ENCODE results near the gene B3GALT4.
"Not testable (repeated sequence)": the region's sequence is repeated elsewhere in the genome, so short reads cannot be mapped to it uniquely, and the experiment has no call there.

The B3GALT4 gene

DNA sequence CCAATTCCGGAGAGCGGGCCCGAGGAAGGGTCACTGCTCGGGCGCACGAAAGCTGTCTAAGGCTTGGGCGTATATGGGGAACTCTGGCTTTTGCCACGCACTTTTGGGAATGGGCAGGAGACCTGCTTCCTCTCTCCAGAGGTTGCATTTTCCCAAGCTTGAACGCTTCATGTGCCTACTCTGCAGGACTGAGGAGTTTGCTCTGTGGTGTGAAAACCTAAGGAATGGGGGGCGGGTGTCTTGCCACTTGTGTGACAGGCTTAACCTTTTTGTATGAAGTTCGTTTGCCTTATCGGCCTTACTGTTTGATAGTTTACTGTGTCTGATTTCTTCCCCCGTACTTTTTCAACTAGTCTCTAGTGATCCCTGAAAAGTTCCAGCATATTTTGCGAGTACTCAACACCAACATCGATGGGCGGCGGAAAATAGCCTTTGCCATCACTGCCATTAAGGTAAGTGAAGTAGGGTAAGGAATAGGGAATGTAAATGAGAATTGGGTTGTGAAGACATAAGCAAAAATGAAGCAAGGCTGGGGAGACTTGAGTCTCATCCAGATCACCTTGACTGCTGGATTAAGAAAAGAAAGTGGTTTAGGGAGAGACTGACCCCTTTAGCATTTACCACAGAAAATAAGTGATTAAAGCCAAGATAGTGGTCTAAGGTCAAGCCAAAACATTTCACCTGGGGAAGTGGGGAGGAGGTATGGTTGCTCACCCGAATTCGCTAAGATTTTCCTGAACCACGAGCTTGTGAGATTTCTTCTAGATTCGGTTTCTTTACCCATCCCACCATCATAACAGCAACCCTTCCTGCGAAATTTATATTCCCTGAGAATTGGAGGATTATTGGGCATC is 4.4 kb upstream of the B3GALT4 start:
- DNase-seq = no peak

DNA sequence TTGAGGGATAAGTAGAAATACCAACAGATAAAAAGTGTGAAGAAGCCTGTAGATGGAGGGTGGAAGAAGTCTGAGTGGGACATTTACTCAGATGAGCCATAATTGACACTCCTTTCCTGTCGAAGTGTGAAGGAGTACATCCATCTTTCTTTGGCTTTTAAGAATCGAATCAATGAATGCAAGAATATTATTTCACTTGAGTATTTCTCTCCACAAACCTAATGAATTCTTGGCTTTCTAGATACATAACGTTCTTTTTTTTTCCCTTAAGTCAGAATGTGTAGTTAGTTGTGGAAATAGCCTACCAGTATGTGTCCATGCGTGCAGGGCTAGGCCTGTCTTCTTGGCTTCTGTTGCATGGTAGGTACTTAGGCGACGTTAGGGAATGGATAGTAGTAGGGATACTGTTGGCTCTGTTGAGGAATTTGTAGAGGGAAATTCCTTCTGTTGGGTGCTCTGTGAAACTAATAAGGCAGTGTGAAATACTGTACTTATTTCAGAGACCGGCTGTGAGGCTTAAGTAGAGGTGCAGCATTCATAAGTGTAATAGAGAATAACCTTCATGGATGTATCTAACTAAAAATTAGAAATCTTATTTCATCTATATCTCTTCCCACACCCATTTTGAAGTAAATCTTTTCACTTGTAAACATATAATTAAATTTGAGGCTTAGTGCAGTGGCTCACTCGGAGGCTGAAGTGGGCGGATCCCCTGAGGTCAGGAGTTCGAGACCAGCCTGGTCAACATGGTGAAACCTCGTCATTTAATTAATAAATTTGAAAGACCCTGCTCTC is 3.6 kb upstream of the B3GALT4 start:
- no peak for DNase-seq

DNA sequence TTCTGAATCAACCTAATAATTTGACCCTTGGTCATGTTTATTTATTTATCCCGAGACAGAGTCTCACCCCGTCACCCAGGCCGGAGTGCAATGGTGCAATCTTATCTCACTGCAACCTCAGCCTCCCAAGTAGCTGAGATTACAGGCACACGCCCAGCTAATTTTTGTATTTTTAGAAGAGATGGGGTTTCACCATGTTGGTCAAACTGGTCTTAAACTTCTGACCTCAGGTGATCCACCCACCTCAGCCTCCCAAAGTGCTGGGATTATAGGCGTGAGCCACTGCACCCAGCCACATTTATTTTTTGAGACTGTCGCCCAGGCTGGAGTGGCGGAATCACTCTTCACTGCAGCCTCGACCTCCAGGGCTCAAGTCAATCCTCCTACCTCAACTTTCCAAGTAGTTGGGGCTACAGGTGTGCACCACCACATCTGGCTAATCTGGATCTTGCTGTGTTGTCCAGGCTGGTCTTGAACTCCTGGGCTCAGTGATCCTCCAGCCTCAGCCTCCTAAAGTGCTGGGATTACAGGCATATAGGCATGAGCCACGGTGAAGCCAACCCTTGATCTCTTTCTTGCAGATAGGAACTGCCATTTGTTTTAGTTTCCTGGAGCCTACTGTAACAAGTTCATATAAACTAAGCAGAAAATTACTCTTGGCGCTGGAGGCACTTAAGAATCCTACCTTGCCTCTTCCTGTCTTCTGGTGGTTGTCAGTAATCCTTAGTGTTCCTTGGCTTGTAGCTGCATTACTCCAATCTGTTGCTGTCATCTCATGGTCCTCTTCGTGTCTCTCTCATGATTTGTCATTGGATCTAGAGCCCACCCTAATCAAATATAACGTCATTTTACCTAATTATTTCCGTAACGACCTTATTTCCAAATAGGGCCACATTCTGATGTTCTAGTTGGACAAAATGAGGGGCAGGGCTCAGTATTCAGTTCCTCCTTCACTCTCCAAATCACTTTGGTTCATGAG is 2.7 kb upstream of the B3GALT4 start:
- no peak for DNase-seq

DNA sequence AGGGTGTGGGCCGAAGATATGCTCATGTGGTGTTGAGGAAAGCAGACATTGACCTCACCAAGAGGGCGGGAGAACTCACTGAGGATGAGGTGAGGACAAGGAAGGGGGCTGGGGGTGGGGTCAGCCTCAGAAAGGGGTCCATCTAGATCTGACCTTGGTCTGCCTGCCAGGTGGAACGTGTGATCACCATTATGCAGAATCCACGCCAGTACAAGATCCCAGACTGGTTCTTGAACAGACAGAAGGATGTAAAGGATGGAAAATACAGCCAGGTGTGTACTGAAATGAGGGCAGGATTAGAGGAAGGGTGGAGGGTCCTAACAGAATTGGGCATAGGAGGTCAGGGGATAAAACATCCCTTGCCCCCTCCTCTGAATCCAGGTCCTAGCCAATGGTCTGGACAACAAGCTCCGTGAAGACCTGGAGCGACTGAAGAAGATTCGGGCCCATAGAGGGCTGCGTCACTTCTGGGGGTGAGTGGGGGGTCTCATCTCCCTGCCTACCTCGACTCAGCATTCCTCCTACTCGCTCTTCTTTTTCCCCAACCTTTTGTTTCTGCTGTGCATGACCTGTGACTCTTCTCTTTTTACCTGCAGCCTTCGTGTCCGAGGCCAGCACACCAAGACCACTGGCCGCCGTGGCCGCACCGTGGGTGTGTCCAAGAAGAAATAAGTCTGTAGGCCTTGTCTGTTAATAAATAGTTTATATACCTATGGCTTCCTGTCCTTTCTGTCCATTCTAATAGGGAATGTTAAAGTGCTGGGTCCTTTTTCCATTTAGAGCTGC is 935 bp upstream of the B3GALT4 start:
- not testable (repeated sequence) for DNase-seq

DNA sequence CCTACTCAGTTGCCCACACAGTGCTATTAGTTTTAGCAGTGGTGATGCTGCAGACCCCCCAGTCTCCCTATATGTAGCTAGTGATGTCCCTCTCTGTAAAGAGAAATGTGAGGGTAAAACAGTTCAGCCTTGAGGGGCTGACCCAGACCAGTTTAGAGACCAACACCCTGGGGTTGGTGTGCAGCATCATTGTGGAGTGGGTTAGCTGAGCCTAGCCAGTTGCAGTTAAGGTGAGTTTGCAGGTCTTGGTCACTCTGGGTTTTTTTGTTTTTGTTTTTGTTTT is 401 bp upstream of the B3GALT4 start:
- no peak for DNase-seq

DNA sequence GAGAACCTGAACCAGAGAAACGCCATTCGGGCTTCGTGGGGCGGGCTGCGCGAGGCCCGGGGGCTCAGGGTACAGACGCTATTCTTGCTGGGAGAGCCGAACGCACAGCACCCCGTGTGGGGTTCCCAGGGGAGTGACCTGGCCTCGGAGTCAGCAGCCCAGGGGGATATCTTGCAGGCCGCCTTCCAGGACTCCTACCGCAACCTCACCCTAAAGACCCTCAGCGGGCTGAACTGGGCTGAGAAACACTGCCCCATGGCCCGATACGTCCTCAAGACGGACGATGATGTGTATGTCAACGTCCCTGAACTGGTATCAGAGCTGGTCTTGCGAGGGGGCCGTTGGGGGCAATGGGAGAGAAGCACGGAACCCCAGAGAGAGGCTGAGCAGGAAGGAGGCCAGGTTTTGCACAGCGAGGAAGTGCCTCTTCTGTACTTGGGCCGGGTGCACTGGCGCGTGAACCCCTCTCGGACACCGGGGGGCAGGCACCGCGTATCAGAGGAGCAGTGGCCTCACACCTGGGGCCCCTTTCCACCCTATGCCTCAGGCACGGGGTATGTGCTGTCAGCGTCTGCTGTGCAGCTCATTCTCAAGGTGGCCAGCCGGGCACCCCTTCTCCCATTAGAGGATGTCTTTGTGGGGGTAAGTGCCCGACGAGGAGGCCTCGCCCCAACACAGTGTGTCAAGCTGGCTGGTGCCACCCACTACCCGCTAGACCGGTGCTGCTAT is 904 bp downstream of the B3GALT4 start:
- DNase-seq = no peak

DNA sequence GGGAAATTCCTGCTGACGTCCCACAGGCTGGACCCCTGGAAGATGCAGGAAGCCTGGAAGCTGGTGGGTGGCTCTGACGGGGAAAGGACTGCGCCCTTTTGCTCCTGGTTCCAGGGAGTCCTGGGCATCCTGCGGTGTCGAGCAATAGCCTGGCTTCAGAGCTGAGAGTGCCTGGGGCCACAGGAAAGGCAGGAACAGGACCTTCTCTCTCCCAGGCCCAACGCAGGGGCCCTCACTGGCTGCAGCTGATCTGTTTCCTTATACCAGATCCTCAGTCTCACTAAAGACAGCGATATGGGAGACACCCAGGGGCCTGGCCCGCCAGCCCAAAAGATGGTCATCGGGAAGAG is 1.4 kb downstream of the B3GALT4 start:
- no peak for DNase-seq

DNA sequence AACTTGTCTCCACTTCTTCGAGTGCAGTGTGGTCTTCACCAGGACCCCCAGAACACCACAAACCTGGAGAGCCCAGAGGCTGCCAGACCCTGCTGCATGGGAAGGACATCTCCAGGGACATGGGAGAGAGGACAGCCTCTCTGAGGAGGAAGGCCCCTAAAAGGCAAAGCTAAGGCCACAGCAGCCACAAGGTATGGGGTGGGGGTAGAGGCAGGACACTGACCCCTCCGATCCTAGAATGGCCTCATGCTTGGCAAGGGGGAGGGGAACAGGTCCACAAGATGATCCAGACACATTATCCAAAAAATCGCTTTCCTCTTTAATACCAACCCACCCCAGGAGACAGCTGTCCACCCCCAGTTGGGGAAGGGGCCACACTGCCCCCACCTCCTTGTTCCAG is 1.9 kb downstream of the B3GALT4 start:
- DNase-seq = no peak

DNA sequence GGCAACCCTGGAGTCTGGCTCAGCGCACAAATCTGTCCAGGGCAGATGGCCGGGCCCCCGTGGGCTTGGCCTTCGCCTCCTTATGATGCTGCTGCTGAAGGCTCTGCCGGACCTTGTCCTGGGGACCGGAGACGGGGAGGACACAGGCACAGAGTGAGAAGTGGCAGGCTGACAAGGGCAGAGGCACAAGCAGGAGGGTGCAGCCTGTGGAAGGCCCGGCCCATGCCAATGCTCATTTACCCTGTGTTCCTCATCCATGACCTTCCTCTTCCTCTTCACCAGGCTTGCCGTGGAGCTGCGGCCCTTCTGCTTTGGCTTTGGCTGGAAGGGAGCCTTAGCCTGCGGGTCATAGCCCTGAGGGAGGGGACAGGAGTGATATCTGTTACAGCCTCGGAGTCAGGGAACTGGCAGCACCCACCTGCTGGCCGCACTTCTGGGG is 2.4 kb downstream of the B3GALT4 start:
- DNase-seq = no peak

DNA sequence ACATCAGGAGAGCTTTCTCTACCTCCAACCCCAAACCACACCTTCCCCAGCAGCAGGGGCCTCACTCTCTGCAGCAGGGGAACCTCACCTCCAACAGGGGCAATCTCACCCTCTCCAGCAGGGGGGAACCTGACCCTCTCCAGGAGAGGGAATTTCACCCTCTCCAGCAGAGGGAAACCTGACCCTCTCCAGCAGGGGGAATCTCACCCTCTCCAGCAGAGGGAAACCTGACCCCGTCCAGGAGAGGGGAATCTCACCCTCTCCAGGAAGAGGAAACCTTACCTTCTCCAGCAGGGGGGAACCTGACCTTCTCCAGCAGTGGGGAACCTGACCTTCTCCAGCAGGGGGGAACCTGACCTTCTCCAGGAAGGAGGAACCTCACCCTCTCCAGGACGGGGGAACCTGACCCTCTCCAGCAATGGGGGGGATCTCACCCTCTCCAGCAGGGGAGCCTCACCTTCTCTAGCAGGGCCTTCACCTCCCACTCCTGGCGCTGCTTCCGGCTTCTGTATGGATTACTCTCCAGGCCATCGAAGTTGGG is 3.1 kb downstream of the B3GALT4 start:
- no peak for DNase-seq

DNA sequence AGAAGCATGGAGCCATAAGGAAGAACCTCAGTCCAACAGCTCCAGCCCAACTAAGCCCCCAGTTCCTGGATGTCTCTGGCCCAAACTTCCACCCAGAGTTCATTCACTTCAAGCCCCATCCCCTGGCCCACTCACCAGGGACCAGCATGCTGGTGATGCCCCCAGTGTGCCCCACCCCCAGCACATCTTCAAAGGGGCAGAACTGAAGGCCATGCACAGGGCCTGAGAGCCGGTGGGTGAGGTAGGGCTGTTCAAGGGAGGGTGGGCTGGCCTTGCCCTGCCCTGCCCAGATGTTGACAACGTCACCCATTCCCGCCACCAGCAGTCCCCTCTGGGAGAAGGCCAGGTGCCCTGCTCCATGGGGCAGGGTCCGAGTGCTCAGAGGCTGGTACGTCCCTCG is 3.6 kb downstream of the B3GALT4 start:
- DNase-seq = no peak

DNA sequence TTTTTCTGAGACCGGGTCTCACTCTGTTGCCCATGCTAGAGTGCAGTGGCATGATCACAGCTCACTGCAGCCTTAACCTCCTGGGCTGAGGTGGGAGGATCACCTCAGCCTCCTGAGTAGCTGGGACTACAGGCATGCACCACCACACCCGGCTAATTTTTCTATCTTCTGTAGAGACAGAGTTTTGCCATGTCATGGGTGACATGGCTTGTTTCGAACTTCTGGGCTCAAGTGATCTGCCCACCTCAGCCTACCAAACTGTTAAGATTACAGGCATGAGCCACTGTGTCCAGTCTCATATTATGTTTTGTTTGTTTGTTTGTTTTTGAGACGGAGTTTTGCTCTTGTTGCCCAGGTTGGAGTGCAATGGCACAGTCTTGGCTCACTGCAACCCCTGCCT is 8.3 kb downstream of the B3GALT4 start:
- not testable (repeated sequence) for DNase-seq

DNA sequence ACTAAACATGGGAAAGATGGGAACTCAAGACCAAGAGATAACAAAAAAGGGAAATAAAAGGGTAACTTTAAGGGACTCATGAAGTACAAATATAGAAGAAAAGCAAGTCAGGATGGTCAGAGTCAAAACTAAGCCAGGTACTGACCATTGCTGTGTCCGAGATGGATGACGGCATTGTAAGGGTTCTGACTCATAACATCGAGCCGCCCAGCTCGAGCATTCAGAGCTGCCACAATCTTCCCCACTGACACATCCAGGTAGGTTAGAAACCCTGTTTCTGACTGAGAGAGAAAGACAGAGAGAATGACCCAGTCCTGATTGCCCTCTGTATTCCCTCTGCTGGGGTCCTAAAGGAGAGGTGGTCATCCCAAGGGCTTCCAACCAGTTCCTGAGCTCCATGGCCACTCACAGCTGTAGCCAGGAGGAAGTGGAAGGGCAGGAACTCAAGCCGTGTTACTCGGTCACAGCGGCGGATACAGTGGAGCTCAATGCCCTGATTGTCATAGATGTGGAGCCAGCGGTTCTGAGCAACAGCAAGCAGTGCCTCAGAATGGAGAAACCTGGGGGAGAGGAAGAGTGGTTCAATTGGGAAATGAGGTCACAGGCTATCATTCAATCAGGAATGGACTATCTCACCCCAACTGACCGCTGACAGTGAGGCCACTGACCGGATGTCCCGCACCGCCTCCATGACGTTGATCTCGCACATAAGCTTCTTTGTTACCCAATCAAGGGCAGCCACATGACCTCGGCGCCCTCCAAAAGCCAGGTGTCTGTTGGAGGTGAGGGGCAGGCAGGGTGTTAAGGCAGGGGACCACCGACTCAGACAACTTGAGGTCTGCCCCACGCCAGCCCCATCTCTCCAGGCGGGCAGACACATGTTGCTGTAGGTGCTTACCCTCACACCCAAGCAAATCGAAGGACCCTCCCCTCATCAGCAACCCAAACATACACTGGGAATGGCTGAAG is 10.3 kb downstream of the B3GALT4 start:
- no peak for DNase-seq

DNA sequence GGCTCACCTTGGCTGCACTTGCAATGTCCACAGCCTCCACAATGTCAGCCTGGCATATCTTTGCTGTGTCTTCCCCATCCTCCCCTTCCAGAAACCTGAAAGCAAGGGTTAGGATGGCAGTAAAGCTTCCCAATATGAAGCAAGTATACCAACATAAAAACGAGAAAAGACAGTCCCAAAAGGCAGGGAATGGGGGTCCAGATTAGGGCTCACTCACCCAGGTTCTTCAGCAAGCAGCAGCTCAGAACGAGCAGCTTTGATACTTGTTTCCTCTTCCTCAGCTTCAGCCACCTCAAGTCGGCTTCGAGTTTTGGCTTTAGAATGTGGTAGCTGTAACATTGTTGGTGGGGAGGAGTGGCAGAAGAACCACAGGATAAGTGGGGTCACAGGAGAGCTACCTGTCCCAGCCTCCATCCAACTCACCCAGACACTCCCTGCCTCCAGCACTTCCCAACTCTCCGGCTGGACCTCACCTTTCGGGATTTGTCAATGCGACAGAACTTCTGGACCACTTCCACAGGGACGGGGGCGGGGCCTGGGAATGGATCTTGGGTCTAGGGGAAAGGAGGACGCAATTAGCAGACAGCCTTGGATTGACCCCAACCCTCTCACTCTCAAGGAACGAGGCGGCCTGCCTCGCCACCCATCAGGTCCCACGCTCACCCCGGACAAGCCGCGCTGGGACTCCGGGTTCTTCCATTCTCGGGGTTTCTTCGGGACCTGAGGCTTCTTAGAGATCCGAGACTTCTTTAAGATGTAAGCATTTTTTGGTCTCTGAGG is 11.4 kb downstream of the B3GALT4 start:
- no peak for DNase-seq

DNA sequence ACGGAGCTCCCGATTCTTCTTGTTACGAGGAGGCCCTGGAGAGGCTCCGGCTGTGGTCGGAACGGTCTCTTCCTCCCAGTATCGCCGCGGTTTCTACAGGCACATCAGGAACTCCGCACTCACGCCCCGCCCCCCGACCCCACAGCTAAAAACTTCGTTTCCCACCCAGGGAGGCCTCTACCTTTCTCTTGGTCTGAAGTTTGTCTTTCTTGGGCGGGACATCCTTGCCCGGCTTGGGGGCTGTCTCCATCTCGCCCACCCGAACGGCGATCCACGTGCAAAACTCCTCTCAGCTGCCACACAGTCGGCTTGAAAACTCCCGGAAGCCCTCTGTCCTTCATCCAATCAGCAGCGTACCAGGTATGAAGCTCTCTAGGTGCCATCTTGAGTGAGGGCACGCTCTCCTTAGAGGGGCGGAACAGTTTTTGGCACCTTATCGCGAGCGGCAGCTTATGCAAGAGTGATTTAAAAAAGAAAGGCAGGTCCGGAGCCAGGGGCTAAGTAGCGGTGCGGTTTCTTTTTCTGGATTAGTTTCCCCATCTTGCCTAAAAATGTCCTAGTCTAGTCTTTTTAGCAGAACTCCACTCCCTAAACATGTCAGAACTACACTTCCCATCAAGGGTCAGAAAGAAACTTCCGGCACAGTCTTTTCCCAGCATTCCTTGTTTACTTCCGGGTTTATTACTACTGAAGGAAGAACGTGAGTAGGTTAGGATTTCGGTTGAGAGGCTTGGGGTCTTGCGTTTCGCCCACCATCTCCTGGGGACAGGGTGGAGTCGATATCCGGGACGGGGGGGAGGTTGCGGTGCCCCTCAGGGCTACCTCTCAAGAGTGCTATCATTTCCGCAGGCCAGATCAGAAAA is 12.2 kb downstream of the B3GALT4 start, which contains the start of the genes PFDN6 and WDR46:
TSS of gene PFDN6 (plus strand) at position 681 of the 863 bp plus-strand sequence. CDS start 256 bp downstream, outside the sequence.
TSS of gene WDR46 (minus strand) at position 319 of the 863 bp plus-strand sequence. CDS start at position 250, 69 bp downstream.
- DNase-seq = peak; percentile 92

DNA sequence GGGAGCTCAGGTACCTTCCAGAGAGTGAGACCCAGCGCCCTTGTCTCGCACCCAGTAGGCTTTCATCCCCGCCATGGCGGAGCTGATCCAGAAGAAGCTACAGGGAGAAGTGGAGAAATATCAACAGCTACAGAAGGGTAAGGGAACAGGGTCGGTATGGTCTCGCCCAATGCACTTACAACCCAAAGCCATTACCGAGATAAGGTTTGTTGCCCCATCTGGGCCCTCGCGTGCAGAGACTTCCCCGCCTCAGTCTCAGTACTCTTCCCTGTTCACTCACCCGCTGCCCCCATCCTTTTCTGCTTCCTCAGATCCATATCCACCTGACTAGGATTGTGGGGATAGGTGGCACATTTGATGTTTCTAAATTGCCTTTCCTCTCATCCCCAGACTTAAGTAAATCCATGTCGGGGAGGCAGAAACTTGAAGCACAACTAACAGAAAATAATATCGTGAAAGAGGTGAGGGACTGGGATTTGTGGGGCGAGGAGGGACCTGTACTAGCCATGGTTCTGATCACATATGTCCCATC is 12.9 kb downstream of the B3GALT4 start:
- no peak for DNase-seq

DNA sequence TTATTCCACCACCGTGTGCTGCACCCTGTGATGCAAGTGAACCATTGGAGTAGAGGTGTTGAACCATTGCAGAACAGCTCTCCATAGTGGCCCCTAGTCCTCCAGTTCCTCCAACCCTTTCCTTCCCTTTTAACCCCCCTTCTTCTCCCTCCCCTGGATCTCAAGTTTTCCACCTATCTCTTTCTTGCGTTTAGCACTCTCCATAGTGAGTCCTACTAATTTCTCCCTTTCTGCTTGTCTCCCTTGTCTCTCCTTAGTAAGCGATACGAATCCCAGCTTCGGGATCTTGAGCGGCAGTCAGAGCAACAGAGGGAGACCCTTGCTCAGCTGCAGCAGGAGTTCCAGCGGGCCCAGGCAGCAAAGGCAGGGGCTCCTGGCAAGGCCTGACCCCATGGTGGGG is 13.5 kb downstream of the B3GALT4 start:
- DNase-seq = no peak
